Nucleus accumbens (tissue), 56 donors: ENCODE data around the gene SMARCC2.

Source experiments
- DNase-seq, 56 donors: peaks; one replicate each; lab custom pipeline; 2025; lab: John Stamatoyannopoulos, UW

Gene SMARCC2

DNA sequence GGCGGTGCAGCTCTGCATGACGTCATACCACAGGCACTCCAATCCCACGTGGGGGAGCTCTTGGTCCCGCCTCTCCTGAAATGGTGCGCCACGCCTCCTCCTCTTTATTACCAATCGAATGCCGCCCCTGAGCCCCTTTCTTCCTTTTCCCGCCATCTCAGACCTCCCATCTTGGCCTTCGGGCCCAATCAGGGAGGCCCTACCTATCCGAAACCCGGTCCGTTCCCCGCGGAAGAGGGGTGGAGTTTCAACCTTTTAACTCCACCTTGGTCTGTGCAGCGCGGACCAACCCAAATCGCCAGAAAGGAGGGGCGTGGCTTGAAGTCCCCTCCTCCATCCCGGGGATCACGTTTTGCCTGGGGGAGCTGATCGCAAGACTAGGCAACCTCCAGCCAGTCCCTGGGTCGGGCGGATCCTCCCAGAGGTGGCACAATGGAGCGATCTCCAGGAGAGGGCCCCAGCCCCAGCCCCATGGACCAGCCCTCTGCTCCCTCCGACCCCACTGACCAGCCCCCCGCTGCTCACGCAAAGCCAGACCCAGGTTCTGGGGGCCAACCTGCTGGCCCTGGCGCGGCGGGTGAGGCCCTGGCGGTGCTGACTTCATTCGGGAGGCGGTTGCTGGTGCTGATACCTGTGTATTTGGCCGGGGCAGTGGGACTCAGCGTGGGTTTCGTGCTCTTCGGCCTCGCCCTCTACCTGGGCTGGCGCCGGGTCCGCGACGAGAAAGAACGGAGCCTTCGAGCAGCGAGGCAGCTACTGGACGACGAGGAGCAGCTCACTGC is 61.2 kb downstream of the SMARCC2 start, which contains the start of gene ESYT1:
Gene ESYT1, plus strand, starts transcription at position 380 of the 782 bp plus-strand sequence. Its CDS starts 53 bp downstream, at position 433.
- peak; percentile 71 to 98 (median 94) for DNase-seq

DNA sequence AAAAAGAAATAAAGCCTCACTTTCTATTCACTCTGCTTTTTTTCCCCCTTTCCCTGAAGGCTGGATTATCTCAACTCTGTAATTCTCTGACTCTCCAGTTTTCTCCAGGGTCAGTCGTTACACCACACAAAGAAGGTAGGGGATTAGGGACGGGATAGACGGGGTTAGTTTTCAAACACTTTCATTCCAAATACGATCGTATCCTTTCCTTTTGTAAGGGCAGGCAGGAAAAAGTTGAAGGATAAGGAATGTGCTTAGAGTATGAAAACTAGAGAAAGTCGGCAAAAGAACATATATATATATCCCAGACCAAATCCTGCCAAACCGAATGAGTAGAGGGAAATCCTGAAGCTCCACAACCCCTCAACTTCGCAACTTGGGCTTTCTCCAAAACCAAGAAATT is 61.8 kb downstream of the SMARCC2 start:
- no peak for DNase-seq

- DNase-seq, result no peak
Measured at GRCh38 chr12:56126732-56127239, 62.5 kb downstream of the SMARCC2 start.

DNA sequence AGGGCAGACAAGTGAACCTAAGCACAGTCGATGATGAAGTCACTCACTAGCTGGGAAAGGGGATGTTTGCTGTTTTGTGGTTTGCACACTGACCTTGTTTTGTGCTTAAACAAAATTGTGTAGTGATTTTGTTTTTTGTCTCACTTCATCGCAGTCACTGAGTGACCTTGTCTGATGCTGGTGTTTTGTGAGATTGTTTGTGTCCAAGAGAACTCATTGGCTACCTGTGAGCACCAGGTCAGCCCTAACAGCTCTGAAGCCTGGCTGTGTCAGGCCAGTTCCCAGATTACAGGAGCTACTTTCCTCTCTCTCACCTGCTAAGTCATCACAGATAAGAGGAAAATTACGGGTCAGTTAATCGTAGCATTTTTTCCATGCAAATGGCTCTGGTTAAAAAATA is 65.2 kb downstream of the SMARCC2 start:
- no peak for DNase-seq

GRCh38 chr12:56122637-56123036 is 66.6 kb downstream of the SMARCC2 start:
- no peak for DNase-seq

- DNase-seq, result no peak
Measured at GRCh38 chr12:56121204-56121870, 67.9 kb downstream of the SMARCC2 start.

DNA sequence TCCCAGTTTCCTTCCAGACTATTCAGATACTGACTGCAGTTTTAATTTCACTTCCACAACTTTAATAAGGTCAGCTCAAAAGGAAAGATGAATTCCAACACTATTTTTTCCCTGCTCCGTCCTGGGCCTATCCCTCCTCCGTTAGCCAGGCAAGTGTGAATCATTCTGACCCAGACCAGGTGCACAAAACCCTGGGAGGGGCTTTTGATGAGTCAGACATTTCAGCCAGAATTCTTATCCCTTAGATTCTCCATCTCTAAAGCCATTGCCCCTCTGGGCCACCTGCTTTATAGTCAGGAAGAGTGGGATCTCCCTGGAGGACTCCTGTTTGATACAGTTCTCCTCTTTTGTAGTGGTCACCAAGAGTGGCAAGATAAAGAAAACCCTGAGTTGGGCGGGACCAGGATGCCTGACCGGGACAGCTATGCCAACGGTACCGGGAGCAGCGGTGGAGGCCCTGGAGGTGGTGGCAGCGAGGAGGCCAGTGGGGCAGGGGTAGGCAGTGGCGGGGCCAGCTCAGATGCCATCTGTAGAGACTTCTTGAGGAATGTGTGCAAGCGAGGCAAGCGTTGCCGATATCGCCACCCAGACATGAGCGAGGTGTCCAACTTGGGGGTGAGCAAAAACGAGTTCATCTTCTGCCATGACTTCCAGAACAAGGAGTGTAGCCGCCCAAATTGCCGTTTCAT is 69.0 kb downstream of the SMARCC2 start:
- DNase-seq, result no peak

DNA sequence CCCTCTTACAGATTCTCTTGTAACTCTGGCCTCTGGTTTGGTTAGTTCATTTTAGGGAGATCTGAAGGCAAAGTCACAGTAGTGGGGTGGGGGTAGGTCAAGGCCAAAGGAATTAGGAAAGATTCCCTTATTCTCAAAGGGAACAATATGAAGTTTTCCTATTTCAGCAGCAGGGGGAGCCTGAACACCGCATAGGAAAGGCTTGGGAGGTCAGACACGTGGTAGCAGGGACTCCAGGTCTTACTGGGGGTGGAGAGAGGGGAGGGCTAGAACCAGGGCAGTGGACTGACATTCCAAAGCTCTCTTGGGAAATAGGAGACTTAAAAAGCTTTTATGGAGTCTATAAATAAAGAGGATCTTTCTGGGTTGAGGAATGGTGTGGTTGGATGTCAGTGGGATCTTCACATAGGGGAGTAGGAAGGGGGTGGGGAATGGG is 69.9 kb downstream of the SMARCC2 start:
- peak in 43 of 56 donors; percentile 2 to 69 (median 30) for DNase-seq

- no peak for DNase-seq
Measured at GRCh38 chr12:56118688-56119357, 70.5 kb downstream of the SMARCC2 start.

GRCh38 chr12:56117778-56118687 is 71.2 kb downstream of the SMARCC2 start, which contains the start of gene ZC3H10:
Gene ZC3H10, plus strand, starts transcription at chr12:56118266. Its CDS starts 2,297 bp downstream, at chr12:56120563.
- peak; percentile 72 to 98 (median 95) for DNase-seq

DNA sequence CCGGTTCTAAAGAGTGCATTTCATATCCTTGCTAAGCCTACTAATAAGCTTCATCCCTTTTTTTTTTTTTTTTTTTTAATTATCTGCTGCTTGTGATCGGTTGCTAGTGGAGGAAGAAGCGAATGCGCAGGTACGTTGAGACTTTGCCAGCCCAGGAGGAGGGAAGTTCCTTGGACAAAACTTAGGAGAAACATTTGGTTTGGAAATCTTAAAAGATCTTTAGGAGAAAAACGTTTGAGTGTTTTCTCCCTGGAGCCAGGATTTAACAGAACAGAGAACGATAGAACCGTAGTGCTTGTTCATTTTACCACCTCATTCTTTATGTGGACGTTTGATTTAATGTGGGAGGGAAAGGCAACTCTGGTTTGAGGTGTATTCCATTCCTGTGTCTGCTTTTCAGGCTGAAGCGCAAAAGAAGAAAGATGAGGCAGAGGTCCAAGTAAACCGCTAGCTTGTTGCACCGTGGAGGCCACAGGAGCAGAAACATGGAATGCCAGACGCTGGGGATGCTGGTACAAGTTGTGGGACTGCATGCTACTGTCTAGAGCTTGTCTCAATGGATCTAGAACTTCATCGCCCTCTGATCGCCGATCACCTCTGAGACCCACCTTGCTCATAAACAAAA is 72.1 kb downstream of the SMARCC2 start:
- peak in 1 of 56 donors; percentile 5 for DNase-seq

DNA sequence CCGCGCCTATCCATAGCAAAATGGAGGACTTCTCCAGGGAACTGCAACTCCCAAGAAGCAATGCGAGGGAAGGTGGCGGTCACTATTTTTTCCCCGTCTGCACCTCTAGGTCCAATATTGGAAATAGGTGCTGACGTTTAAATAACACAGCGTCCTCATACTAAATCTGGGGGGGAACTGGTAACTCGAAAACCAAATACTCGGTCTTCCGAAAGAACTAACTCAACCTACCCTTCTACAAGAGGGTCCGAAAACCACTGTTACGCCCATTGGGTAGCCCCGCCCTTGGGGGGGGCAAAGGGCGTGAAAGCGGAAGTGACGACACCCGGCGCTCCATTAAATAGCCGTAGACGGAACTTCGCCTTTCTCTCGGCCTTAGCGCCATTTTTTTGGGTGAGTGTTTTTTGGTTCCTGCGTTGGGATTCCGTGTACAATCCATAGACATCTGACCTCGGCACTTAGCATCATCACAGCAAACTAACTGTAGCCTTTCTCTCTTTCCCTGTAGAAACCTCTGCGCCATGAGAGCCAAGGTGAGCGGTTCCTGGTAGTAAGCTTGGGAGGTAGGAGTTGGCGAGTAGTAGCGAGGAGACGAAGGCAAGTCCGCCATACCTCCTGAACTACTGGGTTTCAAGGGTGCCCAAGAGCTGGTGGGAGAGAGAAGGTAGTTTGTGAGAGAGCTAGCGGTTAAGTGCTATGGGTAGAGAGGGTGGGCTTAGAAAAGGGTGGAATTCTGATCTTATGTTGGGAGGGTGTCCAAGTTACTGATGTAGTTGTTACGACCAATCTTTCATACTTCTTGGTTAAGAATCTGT is 72.8 kb downstream of the SMARCC2 start, which contains the start of gene RPL41:
Gene RPL41, plus strand, starts transcription at position 367 of the 815 bp plus-strand sequence.
- DNase-seq, result peak; percentile 30 to 96 (median 88)

DNA sequence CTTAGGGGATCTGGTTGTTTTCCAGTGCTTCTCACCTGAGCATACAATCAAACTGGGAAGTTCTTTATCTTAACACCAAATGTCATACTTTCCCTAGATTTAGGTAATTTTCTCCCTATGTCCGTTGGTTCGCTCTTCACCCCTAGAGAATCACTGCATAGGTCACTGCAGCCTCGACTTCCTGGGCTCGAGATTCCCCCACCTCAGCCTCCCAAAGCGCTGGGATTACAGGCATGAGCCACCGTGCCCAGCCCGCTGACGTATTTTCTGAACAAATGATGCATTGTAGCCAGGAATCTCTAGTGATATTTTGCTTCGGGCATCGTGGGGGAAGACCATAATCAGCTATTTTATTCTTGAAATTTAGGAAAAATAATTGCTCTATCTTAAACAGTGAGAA is 74.0 kb downstream of the SMARCC2 start:
- DNase-seq, result peak in 9 of 56 donors; percentile 1 to 15 (median 3)

- no peak for DNase-seq
Measured at GRCh38 chr12:56114084-56114483, 75.2 kb downstream of the SMARCC2 start.
